HG02852 (cell line): ENCODE data around the gene OR2B6.

Source experiments
- ATAC-seq: cut with Tn5 transposase; IDR thresholded peaks from one replicate; pipeline ENCODE4 v1.9.1; 2021; ENCODE audit warnings: mild to moderate bottlenecking, moderate library complexity; ENCODE audit not compliant: unreplicated experiment

Gene OR2B6

DNA sequence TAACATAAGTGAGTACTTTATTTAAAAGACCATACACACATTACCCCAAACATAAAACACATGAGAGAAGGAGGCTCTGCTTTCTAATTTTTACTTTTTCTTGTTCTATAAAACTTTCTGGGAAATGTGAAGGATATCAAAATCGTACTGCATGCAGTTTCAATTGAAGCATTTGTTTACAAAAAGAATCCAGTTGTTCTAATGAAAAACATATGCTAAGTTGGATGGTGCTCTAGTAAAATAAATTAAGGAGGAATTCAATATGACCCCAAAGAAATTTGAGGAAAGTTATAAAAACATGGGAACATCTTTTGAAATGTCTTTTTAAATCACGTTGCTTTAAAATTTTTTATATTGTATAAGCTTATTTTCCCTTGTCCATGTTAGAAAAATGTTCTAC, 37.6 kb downstream of the OR2B6 start:
- ATAC-seq: no peak

DNA sequence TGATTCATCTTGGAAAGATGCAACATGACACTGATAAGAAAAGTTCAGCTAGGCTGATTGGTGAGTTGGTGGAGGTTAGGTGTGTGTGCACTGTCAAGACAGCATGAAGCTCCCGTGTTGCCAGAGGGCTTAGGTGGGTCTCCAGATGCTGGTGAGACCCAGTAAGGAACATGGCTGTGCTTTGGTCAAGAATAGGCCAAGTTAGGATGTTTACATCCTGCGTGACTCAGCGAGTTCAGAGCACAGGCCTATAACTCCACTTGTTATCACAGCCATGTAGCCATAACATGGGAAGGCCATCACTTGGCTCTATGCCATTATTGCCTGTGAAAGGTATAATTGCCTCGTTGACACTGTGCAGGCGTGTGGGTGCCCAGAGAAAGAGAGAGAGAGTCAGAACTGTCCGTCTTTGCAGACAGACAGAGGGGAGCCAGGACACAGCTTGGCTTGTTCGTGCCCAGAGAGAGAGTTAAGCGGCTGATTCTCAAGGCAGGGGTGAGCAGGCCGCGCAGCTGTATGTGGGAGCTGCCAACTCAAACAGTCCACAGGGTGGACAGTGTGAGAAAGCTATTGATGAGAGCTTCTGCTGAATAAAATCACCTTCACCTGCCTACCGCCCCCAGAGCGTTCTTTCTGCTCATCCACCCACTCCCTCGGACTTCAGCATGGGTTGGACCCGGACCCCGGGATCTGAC, 43.5 kb downstream of the OR2B6 start:
- no peak for ATAC-seq

DNA sequence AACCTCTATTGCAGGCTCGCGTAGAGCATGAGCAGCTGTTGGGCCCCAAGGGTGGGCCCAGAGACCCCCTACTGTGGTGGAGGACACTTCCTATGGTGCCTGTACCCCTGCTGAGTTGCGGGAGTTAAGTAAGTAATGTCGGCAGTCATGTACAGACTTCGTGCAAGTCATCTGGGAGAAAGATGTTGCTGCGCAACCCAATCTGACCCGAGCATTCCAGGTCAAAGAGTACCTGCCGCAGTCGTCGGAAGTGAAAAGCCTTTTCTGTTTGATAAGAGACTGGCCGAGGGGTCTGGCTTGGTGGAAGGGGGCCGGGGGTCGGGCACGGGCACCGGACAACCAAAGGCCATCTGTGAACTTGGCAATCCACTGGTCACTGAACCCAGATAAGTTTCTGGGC, 44.3 kb downstream of the OR2B6 start:
- ATAC-seq: no peak

DNA sequence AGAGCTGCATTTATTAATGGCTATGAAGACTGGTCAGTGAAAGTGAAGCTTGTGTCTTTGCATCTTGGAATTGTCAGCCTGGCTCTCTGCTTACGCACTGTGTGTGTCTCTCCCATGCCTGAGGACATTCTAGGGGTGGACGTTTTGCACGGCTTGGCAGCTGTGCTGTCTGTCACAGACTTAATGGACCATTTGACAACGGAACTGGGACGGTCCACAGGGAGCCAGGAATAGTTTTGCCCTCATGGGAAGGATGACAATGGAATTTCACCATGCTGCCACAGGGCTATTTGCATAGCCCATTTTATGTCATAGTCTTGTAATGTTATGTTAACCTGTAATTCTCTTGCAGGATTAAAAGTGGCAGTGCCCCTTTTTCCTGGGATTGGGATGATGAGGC, 44.7 kb downstream of the OR2B6 start:
- no peak for ATAC-seq

DNA sequence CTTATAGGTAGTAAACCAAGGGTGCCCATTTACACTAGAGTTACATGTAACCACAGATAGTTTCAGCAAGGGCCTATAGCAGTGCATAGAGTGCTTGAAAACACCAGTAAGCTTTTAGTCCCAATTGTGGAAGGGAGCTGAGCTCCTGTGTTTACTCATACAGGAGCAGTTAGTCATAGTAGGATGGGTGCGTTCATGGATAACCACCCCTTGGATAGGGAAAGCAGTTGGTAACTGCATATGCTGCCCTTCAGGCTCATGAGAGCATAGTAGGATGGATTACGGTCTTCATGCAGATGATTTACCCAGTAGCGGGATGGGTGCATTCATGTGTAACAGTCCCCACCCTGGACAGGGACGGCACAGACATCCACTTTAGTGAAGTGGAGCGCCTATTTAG, 45.1 kb downstream of the OR2B6 start:
- ATAC-seq: no peak

DNA sequence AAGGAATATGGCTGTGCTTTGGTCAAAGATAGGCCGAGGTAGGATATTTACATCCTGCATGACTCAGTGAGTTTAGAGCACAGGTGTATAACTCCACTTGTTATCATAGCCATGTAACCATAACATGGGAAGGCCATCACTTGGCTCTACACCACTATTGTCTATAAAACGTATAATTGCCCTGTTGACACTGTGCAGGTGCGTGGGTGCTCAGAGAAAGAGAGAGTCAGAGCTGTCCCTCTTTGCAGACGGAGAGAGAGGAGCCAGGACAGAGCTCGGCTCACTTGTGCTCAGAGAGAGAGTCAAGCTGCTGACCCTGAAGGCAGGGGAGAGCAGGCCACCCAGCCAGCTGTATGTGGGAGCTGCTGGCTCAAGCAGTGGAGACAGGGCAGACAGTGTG, 46.0 kb downstream of the OR2B6 start:
- no peak for ATAC-seq

DNA sequence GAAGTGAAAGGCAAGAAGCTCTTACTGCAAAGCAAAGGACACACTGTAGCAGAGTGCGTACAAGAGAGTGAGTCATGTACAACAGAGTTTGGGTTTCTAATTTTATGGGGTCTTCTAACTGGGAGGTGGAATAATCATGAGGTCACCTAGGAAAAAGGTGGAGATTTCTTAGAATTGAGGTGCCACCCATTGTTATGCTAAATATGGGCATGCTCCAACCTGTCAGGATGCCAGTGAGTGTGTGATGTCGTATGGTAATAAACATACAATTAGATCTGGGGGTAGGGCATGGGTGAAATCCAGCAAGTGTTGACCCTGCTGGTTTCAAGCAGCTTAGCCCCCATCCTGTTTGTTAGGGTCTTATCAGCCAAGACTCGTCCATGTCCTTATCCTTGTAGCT, 46.6 kb downstream of the OR2B6 start:
- ATAC-seq: no peak

DNA sequence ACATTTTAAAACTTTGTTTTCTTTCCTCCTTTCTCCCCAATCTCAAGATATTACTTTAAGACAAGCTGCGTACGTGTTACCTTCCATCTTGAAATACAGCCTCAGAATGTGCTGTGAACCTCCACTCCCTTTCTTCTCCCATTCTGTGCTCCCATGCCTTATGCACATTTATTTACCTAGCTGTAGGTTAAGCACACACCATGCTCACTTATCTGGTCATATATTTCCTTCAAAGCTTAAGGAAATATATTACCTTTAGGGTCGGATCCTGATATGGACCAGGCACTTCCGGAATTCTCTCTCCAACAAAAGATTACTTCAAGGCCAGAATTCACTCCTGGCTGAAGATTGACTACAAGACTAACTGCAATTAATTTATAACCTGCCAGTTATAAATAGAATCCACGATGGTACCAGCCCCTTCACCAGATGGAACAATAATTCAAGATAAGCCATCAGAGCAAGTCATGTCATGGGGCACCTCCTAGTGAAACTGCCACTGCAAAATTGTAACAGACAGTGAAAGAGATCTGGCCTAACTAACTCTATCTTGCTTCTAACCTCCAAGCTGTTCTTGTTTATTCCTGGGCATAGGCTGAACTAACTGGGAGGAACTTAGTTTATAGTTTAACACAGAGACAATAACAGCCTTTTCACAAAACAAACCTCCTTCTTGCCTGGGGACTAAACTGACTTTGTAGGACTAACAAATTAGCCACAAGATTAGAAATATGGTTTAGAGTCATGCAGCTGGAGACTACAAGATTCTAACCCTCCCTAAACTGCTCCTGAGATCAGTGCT, 47.5 kb downstream of the OR2B6 start:
- no peak for ATAC-seq

DNA sequence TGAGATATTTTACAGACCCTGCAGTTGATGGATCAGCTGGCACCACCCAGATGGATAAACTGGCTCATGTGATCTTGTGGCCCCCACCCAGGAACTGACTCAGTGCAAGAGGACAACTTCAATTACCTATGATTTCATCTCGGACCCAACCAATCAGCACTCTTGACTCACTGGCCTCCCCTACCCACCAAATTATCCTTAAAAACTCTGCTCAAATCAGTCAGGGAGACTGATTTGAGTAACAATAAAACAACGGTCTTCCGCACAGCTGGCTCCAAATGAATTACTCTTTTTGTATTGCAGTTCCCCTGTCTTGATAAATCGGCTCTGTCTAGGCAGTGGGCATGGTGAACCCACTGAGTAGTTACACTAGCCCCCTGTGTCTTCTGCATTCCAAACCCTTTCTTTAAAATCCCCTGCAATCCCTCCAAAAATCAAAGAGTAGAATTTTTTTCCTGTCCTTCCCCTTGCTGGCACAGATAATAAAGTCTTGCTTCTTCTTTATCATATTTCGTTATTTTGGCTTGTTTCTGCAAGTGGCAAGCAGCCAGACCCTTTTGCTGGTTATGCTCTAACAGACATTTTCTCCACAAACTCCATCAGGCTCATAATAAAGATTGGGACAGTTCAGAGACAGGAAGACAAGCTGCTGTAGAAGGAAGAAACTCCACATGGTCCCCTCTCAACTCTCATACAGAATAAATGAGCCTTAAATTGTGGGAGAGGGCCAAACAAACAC, 48.3 kb downstream of the OR2B6 start:
- no peak for ATAC-seq

DNA sequence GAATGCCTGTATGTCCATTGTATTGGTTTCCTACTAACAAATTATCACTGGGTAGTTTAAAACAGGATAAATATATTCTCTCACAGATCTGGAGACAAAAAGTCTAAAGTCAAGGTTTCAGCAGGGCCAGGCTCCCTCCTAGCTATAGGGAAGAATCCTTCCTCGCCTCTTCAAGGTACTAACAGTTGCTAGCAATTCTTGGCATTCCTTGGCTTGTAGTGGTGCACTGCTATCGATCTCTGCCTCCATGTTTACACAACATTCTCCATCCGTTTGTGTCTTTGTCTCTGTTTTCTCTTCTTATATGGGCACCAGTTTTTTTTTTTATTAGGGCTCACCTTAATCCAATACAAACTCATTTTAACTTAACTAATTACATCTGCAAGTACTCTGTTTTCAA, 48.9 kb downstream of the OR2B6 start:
- ATAC-seq: no peak
